Left cardiac atrium (tissue), 2 donors: ENCODE results near the gene DNAJC16. TPM values are rescaled to one million over a fixed set of nuclear protein-coding genes. Genes with fewer than 3 reads are reported as not detected.

Source experiments
- total RNA-seq, 2 donors: library from RNA; stranded (reverse); fragmentation: NEBNext Ultra II Directional; extraction: Animal tissue kit (Norgen Biotek cat#: 25700); gene quantifications; one replicate each; pipeline ENCODE4 v1.2.1, GENCODE V29; 2021
- donor health status: DM: no; HTN: yes; CAD: no; lungs with severe emphysema.
- donor health status: DM: yes; HTN: yes; CAD: no.

Gene DNAJC16
- total RNA-seq, 2 donors from 2014 or later = 17.1 to 17.7 TPM

Other genes with a start within 250 kb of the DNAJC16 start
- 10 to 100 TPM; 19.1 to 24.0 TPM for gene EFHD2, start 117.0 kb upstream of the DNAJC16 start, total RNA-seq
- gene CTRC, start 88.4 kb upstream of the DNAJC16 start, total RNA-seq = not detected
- gene CELA2A, start 70.1 kb upstream of the DNAJC16 start, total RNA-seq = not detected
- not detected for gene CELA2B, start 50.7 kb upstream of the DNAJC16 start, total RNA-seq
- gene CASP9, start 2.6 kb upstream of the DNAJC16 start, total RNA-seq = 1 to 10 TPM; 8.5 to 9.8 TPM
- under 1 TPM in 1 of 2 donors, not detected in 1; 0.13 TPM for gene AGMAT, start 58.2 kb downstream of the DNAJC16 start, total RNA-seq
- 10 to 100 TPM; 23.6 to 25.1 TPM for gene DDI2, start 90.6 kb downstream of the DNAJC16 start, total RNA-seq
- gene PLEKHM2, start 157.5 kb downstream of the DNAJC16 start, total RNA-seq = 10 to 100 TPM; 64.5 to 70.4 TPM
- gene SLC25A34, start 209.4 kb downstream of the DNAJC16 start, total RNA-seq = 1 to 10 TPM; 5.4 to 7.3 TPM
- gene TMEM82, start 215.7 kb downstream of the DNAJC16 start, total RNA-seq = not detected
- 10 to 100 TPM; 75.1 to 82.8 TPM for gene FBLIM1, start 231.9 kb downstream of the DNAJC16 start, total RNA-seq